NCI-H748 (cell line): ENCODE measurements around the gene APIP.
"Not testable (repeated sequence)": the region's sequence is repeated elsewhere in the genome, so short reads cannot be mapped to it uniquely, and the experiment has no call there.

Experiments
- DNase-seq: peaks from one replicate; lab custom pipeline; 2025; ENCODE audit not compliant: unreplicated experiment; lab: John Stamatoyannopoulos, UW

Gene APIP

DNA sequence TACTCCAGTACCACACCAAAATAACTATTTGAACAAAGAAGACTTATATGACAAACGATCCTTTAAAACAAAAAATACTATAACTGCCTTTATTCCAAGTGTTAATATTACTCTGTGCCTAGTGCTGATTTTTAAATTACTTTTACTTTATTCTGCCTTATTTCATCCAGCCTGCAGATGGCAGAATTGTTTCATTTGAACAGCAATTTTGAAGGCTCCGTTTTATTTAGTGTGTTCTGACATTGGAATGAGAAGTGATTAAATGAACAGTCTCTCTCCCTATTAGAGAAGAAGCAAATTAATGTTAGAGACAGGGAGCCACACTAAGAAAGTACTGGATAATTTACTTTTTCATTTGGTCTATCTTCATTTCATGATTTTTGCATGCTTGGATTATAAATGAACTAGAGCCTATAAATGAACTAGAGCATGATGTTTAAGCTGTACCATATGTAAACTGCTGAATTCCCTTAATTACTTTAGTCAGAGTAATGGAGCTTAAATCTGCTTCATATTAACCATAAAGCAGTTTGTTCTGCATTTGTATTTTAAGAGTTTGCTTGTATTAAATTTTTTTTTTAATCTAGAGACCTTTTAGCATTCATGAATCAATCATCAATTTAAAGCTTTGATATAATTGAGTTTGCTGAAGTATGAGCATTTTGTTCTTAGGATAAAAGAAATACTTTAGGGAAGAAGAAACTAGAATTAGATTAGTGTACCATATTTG lies 10.1 kb upstream of the APIP start:
- peak; percentile 67 for DNase-seq

DNA sequence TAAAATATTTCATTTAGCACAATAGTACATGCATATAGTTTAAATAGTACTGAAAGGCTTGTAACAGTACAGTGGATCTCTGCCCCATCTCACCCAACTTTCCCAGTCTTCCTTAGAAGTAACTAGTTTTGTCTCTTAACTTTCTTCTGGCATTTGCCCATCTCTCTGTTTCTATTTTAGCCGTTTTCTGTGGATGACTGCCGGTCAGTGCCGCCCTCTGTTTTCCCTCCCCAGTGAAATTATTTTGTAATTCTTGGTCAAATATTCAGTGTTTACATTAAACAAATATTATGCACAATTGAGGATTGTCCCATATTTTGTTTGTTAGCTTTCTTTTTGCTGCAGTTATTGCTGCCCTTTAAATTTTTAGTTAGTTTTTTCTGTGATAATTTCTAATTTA lies 8.5 kb upstream of the APIP start:
- no peak for DNase-seq

DNA sequence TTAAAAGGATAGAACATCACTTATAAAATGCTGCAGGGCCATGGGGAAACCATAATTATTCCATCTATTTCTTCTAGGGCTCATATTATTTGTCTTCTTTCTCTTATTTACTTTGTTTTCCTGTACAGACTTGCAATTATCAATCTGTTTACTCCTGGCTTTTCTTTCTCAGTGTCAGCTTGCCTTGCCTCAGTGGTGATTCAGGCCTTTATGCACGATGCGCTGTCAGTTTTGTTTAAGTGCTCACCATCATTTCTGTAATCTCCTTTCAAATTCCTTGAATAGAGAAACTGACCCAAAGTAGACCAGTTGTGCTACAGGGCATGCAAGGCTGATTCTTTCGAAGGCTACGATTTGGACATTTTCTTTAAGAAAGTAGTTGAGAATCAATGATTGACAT lies 5.0 kb upstream of the APIP start:
- no peak for DNase-seq

DNA sequence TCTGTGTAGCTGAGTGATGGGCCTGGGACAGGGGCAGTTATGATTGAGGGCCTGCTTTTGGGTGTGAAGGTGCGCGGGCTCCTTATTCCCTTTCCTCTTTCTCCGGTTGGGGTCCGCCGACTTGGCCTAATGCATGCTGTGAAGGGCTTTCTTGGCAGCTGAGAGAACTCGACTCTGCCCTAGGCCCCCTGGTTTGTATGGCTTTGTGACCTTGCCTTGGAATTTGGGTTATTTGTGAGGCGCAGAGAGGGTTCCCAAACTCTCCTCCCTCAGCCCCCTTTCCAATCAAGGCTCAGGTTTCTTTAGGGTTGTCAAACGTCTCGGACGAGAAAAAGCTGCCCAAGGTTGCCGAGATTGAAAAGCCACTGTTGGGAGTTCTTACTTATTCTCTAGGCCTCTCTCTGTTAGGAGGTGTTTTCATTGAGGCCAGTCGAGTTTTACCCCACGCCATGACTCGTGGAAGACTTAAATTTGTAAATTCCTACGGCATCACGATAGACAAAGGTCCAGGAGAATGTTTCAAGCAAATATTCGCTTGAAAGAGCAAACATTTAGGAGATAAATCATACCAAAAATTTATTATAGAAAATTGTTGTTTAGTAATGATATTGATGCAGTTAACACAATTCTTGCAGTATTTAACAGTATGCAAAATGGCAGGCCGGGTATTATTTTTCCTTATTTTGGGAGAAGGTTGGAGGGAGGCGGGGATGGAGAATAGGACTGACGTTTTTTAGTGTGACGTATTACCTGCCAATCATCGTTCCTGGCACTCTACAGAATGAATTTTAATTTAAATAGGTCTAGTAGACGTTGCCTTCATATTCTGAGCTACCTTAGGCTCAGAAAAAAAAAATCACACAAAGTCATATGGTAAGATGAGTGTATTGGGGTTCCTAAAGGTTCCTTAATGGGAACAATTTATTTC lies 928 bp upstream of the APIP start:
- DNase-seq = peak; percentile 27

DNA sequence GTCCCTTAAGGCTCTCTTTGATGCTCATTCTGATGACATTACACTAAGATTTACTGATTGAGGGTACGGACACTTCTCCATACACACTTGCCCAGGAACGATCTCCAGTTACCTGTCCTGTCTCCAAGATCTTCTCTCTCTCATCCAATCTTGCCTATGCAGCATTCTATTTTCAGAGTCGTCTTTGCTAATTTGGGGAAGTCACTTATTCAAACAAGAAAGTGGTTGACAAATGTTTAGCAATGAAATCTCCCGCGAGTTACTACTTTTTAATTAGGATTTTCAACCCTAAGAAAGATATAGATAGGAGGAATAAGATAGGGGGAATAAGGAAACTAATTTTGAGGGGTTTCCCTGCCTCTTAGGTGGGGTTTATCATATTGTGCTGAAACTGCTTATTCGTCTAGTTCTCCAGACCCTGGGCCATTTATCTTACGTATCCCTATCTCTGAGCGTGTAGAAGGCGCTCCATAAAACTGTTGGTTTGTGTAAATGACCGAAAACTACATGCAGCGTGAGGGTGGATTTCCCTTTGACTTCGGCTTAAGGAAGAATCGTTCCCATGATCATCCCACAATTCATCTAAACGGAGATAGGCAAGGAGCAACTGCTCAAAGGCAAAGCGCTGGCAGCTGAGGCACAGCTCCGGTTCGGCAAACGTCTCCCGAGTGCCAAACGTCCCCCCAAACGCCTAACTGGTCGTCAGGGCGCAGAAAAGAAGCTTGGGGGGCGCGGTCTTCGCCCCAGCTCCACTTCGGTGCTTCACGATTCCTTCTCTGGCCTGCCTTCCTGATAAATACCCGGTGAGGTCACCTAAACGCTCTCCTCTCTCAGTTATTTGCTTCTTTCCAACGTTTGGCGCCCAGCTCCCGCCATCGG lies 804 bp downstream of the APIP start:
- peak; percentile 75 for DNase-seq

DNA sequence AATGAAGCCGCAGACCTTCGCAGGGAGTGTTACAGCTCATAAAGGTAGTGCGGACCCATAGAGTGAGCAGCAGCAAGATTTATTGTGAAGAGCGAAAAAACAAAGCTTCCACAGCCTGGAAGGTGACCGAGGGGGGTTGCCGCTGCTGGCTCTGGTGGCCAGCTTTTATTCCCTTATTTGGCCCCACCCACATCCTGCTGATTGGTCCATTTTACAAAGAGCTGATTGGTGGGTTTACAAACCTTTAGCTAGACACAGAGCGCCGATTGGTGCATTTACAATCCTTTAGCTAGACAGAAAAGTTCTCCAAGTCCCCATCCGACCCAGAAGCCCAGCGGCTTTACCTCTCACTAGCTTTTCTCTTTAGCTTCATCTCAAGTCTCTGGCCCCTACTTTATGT lies 2.6 kb downstream of the APIP start:
- DNase-seq = not testable (repeated sequence)

DNA sequence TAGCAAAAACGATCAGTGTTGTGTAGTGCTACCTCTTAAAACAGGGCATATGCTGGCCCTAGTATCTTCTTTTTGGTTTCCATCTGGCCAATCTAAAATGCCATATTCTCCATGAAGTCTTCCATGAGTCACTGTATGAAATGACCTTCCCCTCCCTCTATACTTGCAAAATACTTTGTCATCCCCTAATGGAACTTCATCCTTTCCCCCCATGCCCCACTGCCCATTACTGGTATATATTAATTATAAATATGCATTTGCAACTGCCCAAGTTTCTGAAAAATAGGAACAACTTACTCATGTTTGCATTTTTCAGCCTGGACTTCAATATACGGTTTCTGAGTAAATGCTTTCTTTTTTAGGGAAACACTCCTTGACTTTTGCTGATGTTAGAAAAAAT lies 4.5 kb downstream of the APIP start:
- DNase-seq = no peak

DNA sequence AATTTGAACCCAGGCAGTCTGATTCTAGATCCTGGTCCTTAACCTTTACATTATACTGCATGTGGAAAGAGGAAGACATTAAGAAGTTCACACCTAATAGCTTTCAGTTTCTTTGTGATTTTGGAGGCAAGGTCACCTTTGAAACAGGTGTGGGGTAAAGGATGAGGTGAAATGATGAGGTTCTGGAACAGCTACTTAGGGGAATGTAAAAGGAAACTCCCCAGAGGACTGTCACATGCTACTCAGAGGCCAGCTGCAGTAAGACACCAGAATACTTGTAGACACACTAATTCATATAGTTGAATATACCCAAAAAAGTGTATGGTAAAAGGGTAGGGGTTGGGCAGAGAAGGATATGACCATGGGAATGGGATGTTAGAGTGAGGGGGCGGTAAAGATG lies 5.4 kb downstream of the APIP start:
- no peak for DNase-seq

DNA sequence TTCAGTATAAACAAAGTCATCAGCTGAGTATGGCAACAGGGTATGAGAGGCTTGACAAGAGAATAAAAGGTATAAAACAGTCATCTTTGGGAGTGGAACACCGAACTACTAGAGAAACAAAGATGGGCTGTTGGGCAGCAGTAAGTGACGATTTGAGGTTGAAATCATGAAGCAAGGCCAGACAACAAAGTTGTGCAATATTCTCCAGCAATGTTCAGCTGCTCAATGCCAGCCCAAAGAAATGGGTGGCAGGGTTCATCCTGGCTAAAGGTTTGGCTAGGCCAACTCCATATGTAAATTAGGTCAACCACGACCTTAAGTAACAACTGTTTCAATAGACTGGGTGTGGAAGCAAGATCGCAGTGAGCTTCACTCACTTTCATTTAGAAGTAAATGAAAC lies 6.2 kb downstream of the APIP start:
- DNase-seq = no peak

DNA sequence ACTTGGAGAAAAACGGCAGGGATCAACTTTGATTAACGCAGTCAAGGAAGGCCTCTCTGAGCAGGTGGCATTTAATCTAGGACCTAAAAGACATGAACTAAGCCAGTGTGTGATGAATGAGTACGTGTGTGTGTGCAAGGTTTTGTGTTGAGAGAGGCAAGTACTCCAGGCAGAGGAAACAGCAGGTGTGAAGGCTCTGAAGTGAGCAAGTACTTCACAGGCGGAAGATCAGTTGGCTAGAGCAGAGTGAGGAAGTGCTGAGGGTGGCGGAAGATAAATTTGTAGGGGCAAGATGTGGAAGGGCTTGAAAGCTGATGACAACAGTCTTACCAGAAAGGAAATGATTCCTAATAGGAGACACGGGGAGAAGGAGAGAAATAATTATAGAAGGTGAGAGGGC lies 6.8 kb downstream of the APIP start:
- no peak for DNase-seq

DNA sequence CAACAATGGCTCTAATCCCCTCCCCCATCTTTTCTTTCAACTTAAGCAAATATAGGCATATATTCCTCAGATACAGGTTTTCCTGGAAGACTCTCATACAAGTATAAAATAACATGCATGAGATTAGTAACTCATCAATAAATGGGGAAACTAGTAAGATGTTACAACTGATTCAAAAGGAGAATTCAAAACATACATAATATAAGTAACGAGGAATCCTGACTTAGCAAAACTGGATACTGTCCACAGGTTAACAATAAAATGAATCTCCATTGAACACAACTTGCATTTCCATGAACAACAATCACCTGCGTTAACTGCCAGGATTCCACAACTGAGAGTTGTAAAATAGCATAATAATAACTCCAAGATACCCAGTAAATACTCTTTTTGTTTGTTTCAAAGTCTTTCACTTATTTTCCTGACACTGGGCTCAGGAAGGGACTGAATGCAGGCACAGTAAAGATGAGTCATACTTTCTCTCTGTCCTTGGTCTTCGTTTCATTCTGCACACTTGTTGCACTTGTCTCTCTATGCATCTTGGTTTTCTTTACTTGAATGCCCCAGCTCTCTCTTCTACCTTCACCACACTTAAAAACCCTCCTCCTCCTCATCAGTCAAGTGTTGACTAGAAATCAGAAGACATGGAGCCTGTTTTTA lies 8.1 kb downstream of the APIP start:
- DNase-seq = peak; percentile 6

DNA sequence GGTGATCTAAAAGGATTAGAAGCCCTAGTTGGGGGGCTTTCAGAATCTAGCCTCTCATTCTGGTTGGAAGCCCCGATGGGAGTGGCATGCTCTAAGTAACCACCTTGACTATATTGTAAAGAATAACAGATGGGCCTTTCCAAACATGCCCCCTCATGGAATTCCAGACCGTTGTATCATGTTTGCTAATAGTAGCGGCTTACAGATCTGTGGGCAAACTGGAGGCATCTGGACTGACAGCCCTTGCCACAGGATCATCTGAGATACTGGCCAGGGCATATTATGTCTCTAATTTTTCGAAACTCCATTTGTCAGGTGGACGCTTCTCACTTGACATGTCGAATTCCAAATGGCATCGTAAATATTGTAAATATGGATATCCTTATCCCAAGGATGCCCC lies 10.5 kb downstream of the APIP start:
- peak; percentile 12 for DNase-seq

DNA sequence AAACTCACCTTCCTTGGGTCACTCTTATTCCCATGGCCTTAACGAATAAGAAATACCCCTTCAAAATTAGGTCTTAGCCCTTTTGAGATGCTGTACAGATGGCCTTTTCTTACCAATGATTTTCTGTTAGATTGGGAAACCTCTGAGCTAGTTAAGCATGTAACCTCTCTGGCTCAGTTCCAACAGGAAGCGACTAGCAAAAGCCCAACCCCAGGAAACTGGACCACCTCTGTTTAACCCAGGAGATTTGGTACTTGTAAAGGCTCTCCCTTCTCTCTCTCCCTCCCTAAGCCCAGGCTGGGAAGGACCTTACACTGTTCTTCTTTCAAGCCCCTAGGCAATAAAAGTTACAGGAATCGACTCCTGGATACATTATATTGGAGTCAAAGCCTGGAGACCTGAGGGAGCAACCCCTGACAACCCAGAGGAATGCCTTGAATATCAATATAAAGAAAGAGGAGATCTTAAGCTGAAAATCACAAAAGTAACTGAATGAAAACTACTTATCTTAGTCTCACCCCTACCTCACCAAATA lies 11.7 kb downstream of the APIP start:
- peak; percentile 77 for DNase-seq

DNA sequence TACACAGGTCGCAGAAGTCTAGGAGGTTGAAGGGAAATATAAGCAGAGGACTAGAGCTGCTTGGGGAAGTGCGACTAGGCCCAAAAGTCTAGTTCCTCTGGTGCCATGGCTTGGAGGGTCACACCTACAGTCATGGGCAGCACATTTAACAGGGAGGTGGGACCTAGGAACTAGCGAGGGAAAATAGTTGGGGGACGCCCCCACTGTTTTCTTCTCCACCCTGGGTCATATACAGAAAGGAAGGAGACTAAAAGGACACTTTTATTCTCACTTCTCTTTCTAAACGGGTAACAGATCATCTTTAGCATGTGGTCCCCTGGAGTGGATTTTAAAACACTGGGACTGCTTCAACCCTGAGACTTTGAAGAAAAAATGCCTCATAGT lies 16.6 kb downstream of the APIP start:
- no peak for DNase-seq

DNA sequence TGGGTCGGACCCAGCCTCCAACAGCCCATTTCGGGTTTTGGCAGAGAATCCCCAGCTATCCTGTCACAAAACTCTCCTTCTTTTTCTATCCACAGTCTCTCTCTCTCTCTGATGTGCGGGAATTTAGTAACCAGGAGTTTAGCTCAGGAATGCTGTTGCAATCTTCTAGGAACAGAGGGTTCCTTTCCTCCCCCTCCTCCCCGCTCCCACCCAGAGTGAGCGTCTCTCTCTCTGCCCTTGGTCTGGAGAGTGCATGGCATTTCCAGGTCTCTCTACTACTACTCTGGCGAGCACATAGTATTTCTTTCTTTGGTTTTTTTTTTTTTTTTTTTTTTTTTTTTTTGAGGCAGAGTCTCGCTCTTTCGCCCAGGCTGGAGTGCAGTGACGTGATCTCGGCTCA lies 17.7 kb downstream of the APIP start:
- no peak for DNase-seq

DNA sequence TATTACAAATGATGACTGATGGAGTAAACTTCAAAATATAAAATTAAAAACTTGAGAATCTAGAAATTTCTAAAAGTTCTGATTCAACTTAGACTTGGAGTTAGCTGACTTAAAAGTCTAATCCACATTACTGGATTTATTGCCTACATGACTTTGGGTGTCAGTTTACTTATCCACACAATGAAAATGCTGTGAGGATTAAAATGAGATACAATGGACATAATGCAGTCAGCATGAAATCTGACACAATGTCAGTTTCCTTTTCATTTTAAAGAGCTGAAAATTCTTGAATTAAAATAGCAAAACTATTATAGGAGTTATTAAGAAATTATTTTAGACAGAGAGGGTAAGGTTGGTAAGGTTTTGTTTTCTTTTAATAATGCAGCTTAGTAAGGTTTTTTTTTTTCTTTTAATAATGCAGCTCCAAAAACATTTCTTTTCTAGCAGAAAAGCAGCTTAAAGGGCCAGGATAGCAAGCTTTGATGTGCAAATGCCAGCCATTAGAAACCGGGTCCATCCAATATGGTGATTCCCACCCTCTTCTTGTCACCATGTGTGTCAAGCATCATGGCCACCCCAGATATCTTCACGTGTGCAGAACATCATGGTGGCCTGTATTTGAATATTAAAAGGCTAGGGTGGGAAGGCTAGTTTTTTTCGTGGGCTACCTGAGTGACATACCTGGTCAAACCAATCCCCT lies 18.9 kb downstream of the APIP start:
- no peak for DNase-seq

DNA sequence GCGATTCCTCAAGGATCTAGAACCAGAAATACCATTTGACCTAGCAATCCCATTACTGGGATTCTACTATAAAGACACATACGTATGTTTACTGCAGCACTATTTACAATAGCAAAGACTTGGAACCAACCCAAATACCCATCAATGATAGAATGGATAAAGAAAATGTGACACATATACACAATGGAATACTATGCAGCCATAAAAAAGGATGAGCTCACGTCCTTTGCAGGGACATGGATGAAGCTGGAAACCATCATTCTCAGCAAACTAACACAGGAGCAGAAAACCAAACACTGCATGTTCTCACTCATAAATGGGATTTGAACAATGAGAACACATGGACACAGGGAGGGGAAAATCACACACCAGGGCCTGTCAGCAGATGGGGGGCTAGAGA lies 20.0 kb downstream of the APIP start:
- not testable (repeated sequence) for DNase-seq

DNA sequence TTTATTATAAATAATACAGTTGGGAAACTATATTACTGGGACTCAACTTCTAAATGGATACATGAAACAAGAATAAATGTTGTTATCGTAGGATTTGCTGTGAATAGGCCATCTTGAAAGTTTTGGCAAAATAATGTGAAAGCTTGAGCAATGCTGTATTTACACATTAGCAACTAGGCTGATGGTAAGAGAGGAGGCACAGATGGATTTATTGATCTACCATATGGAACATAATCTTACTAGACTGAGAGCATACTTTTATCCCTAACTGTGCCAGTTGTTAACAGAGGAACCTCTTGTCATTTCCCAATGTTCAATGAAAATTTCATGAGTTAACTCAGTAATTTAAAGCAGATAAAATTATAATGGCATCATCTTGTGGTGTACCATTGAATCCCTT lies 22.8 kb downstream of the APIP start:
- DNase-seq = no peak

DNA sequence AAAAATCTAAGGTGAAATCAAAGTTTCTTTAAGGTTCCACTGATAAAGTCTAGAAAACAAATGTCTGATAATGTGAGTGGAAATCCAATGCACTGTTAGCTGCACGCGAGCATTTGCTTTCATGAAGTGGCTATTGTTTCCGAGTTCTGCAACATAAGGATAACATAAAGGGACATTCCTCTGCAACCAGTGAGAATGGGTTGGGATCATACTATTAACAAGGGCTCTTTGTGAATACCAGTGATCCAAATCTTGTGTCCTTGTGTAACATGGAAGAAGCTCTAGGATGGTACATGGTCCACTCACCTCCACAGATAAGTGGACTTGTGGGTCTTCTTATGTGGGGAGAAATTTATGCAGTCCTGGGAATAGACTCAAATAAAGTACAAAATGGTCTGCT lies 24.6 kb downstream of the APIP start:
- no peak for DNase-seq

DNA sequence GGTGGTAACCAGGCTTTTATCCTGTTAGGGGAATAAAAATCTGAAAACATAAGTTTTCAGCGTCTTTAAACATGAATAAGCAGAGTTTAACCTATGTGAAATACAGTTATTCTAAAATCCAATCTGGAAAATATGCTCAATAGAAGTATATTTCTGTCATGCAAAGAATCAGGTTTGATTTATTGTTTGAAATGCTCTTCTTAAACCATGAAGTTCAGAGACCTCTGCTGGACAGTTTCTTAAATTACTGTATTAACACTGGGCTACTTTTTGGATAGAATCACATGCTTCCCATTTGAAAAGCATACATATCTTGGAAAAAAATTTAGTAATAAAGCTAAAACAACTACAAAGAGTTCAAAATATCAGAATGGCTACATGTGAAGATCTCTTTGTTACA lies 25.4 kb downstream of the APIP start:
- peak; percentile 69 for DNase-seq
